Measurements from ENCODE around the gene VPS37B.

DNA sequence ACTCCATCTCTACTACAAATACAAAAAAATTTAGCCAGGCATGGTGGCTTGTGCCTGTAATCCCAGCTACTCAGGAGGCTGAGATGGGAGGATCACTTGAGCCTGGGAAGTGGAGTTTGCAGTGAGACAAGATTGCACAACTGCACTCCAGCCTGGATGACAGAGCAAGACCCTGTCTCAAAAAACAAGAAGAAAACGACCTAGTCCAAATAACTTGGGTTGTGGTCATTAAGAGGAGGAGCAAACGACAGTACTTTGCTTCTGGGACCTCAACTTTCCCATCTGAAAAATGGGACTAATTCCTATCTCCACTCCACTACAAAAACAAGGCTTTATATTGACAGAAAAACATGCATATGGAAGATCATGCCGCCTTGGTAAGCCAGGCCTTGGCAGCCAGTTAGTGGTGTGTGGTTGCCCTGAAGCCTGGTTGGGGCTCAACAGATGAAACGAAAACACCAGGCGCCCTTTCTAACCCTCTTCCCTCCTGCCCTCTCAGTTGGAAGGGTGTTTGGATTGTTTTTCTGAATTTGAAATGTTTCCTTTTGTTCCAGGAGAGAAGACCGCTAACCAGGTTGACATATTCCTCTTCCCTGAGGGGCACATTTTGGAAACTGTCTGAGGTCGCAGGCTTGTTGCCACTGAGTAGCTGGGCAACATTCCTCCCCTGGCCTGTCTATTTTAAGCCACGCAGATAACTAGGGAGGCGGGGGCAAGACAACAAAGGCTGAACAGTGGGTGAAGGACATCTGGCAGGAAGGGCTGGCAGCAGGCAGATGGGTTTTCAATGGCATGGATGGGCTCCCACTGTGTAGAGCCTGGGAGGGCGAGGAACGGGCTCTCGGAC is 13.7 kb upstream of the VPS37B start:
- TF ChIP-seq, protein P1, sequence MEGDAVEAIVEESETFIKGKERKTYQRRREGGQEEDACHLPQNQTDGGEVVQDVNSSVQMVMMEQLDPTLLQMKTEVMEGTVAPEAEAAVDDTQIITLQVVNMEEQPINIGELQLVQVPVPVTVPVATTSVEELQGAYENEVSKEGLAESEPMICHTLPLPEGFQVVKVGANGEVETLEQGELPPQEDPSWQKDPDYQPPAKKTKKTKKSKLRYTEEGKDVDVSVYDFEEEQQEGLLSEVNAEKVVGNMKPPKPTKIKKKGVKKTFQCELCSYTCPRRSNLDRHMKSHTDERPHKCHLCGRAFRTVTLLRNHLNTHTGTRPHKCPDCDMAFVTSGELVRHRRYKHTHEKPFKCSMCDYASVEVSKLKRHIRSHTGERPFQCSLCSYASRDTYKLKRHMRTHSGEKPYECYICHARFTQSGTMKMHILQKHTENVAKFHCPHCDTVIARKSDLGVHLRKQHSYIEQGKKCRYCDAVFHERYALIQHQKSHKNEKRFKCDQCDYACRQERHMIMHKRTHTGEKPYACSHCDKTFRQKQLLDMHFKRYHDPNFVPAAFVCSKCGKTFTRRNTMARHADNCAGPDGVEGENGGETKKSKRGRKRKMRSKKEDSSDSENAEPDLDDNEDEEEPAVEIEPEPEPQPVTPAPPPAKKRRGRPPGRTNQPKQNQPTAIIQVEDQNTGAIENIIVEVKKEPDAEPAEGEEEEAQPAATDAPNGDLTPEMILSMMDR (IDR thresholded peaks at IDR 0.05; ENCODE audit: low read length), result no peak
- TF ChIP-seq EZH2phosphoT487 (IDR thresholded peaks at IDR 0.05; ENCODE audit: low read length), result no peak
